Neural progenitor cell (in vitro differentiated cells): ENCODE data around the gene NR1D2. TPM values are rescaled to one million over a fixed set of nuclear protein-coding genes. Genes with fewer than 3 reads are reported as not detected.
"Not testable (repeated sequence)": the region's sequence is repeated elsewhere in the genome, so short reads cannot be mapped to it uniquely, and the experiment has no call there.

Source experiments
- DNase-seq: peaks from one replicate; pipeline ENCODE4 v3.0.0-alpha.2; 2016; ENCODE audit warnings: low spot score
- H2AFZ ChIP-seq: fragments of 200-600 bp; sonication (generic); replicated peaks from 2 replicates; pipeline ENCODE4 v1.6.1; 2016; ENCODE audit warnings: antibody characterized with exemption
- H3F3A ChIP-seq: fragments of 200-600 bp; sonication (generic); 2 replicates; pipeline ENCODE4 v1.6.1; 2016; ENCODE audit warnings: antibody characterized with exemption, low read depth
- H3K27ac ChIP-seq: fragments of 200-600 bp; sonication (generic); 2 replicates; pipeline ENCODE4 v1.5.1; 2016; ENCODE audit warnings: mild to moderate bottlenecking
- H3K27me3 ChIP-seq: fragments of 200-600 bp; sonication (generic); 2 replicates; pipeline ENCODE4 v1.6.1; 2016; ENCODE audit warnings: mild to moderate bottlenecking, moderate library complexity
- H3K36me3 ChIP-seq: fragments of 200-600 bp; sonication (generic); 2 replicates; pipeline ENCODE4 v1.5.1; 2016
- H3K4me1 ChIP-seq: fragments of 200-600 bp; sonication (generic); 2 replicates; pipeline ENCODE4 v1.6.1; 2016; ENCODE audit warnings: mixed run types
- H3K4me2 ChIP-seq: fragments of 200-600 bp; sonication (generic); 2 replicates; pipeline ENCODE4 v1.6.1; 2016
- H3K4me3 ChIP-seq: fragments of 200-600 bp; sonication (generic); 2 replicates; pipeline ENCODE4 v1.5.1; 2016
- H3K79me2 ChIP-seq: fragments of 200-600 bp; sonication (generic); 2 replicates; pipeline ENCODE4 v1.6.1; 2016; ENCODE audit warnings: low read depth
- H3K9ac ChIP-seq: fragments of 200-600 bp; sonication (generic); 2 replicates; pipeline ENCODE4 v1.6.1; 2016
- H3K9me3 ChIP-seq: fragments of 200-600 bp; sonication (generic); 2 replicates; pipeline ENCODE4 v1.5.1; 2016; ENCODE audit warnings: low read depth
- H4K20me1 ChIP-seq: fragments of 200-600 bp; sonication (generic); 2 replicates; pipeline ENCODE4 v1.6.1; 2016; ENCODE audit warnings: low read depth
- H3K27ac Mint-ChIP-seq: 3 replicates; pipeline ENCODE4 v1.8.0; 2021; ENCODE audit warnings: mixed read lengths
- H3K27me3 Mint-ChIP-seq: 2 replicates; pipeline ENCODE4 v1.8.0; 2022; ENCODE audit warnings: low read depth, mild to moderate bottlenecking, inconsistent platforms, moderate library complexity, mixed read lengths; ENCODE audit not compliant: insufficient read depth
- H3K36me3 Mint-ChIP-seq: 3 replicates; pipeline ENCODE4 v1.8.0; 2021; ENCODE audit warnings: mixed read lengths
- H3K4me1 Mint-ChIP-seq: 3 replicates; pipeline ENCODE4 v1.8.0; 2021; ENCODE audit warnings: mixed read lengths
- H3K4me3 Mint-ChIP-seq: 3 replicates; pipeline ENCODE4 v1.8.0; 2021; ENCODE audit warnings: mild to moderate bottlenecking, moderate library complexity, mixed read lengths
- H3K9me3 Mint-ChIP-seq: 3 replicates; pipeline ENCODE4 v1.8.0; 2020; ENCODE audit warnings: mixed read lengths
- EZH2 ChIP-seq: fragments of 200-600 bp; sonication (generic); IDR thresholded peaks from 2 replicates; pipeline ENCODE4 v1.6.1; 2017; ENCODE audit warnings: antibody characterized with exemption, mild to moderate bottlenecking, moderate library complexity
- EZH2phosphoT487 ChIP-seq: fragments of 200-600 bp; sonication (generic); IDR thresholded peaks from 2 replicates; pipeline ENCODE4 v1.6.1; 2017; ENCODE audit warnings: antibody characterized with exemption
- total RNA-seq: library from RNA; depleted of rRNA; stranded (reverse); fragments of >200 nt; gene quantifications from 2 replicates; pipeline ENCODE4 v1.2.3, GENCODE V29; 2015; ENCODE audit warnings: low replicate concordance
- TF ChIP-seq, protein P1 (sequence below): fragments of 200-600 bp; sonication (generic); IDR thresholded peaks from 2 replicates; pipeline ENCODE4 v1.5.1; 2017; ENCODE audit warnings: antibody characterized with exemption, mild to moderate bottlenecking

Gene NR1D2
- total RNA-seq, 1 donor from 2014 or later: 43.7 TPM

GRCh38 chr3:23909341-23909740 lies 35.7 kb upstream of the NR1D2 start:
- peaks cover 3% of the 10 kb centered on the region for H3K9me3 Mint-ChIP-seq
- H3K9ac ChIP-seq: no peak overlapping the region

DNA sequence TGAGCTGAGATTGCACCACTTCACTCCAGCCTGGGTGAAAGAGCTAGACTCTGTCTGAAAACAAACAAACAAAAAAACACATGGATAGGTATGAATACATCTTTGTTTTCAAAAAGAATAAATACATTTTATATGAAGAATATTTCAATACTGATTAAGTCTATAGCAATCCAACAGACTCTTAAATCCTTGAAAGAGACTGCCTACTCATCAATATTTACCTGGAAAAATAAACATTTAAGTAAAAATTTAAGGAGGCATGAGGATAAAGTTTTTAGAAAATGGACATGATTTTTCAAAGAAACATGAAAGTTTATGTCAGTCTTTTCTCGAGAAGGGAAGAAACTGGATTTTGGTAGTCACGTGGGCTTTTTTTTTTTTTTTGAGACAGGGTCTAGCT lies 33.7 kb upstream of the NR1D2 start:
- Mint-ChIP-seq H3K36me3 (peaks cover 21% of the 10 kb centered on the region), H3K9me3 (peaks cover 3% of the 10 kb centered on the region), H3K4me1 (peaks cover 17% of the 10 kb centered on the region), H3K27me3 (no peaks in the 10 kb centered on the region), H3K27ac (no peak overlapping the region), H3K4me3 (no peak overlapping the region)
- Histone ChIP-seq H3K9me3 (no peaks in the 10 kb centered on the region), H3K9ac (no peak overlapping the region), H3K79me2 (peaks cover 58% of the 10 kb centered on the region), H3K27ac (no peak overlapping the region), H3K36me3 (no peaks in the 10 kb centered on the region), H3K4me2 (no peak overlapping the region), H3K4me1 (peaks cover 15% of the 10 kb centered on the region), H3K27me3 (no peaks in the 10 kb centered on the region), H2AFZ (no peak overlapping the region), H3F3A (no peaks in the 10 kb centered on the region), H4K20me1 (peaks cover 10% of the 10 kb centered on the region), H3K4me3 (no peak overlapping the region)
- DNase-seq: no peak
- TF ChIP-seq, protein P1, sequence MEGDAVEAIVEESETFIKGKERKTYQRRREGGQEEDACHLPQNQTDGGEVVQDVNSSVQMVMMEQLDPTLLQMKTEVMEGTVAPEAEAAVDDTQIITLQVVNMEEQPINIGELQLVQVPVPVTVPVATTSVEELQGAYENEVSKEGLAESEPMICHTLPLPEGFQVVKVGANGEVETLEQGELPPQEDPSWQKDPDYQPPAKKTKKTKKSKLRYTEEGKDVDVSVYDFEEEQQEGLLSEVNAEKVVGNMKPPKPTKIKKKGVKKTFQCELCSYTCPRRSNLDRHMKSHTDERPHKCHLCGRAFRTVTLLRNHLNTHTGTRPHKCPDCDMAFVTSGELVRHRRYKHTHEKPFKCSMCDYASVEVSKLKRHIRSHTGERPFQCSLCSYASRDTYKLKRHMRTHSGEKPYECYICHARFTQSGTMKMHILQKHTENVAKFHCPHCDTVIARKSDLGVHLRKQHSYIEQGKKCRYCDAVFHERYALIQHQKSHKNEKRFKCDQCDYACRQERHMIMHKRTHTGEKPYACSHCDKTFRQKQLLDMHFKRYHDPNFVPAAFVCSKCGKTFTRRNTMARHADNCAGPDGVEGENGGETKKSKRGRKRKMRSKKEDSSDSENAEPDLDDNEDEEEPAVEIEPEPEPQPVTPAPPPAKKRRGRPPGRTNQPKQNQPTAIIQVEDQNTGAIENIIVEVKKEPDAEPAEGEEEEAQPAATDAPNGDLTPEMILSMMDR: no peak
- TF ChIP-seq EZH2: no peak
- TF ChIP-seq EZH2phosphoT487: no peak

More at GRCh38 chr3:23909341-23909740, 35.7 kb upstream of the NR1D2 start:
- H3K9me3 ChIP-seq: no peaks in the 10 kb centered on the region
- Mint-ChIP-seq H3K4me3 (no peak overlapping the region), H3K4me1 (peaks cover 5% of the 10 kb centered on the region), H3K36me3 (peaks cover 37% of the 10 kb centered on the region), H3K27ac (no peak overlapping the region), H3K27me3 (no peaks in the 10 kb centered on the region)
- no peaks in the 10 kb centered on the region for H3K27me3 ChIP-seq
- peaks cover 7% of the 10 kb centered on the region for H4K20me1 ChIP-seq
- no peaks in the 10 kb centered on the region for H3K4me1 ChIP-seq
- H3K4me3 ChIP-seq: no peak overlapping the region
- DNase-seq: no peak
- H3K4me2 ChIP-seq: no peak overlapping the region
- peaks cover 37% of the 10 kb centered on the region for H3K79me2 ChIP-seq
- H2AFZ ChIP-seq: no peak overlapping the region
- no peaks in the 10 kb centered on the region for H3K36me3 ChIP-seq
- TF ChIP-seq, protein P1: no peak
- TF ChIP-seq EZH2phosphoT487 (no peak), EZH2 (no peak)
- H3K27ac ChIP-seq: no peak overlapping the region
- H3F3A ChIP-seq: no peaks in the 10 kb centered on the region

DNA sequence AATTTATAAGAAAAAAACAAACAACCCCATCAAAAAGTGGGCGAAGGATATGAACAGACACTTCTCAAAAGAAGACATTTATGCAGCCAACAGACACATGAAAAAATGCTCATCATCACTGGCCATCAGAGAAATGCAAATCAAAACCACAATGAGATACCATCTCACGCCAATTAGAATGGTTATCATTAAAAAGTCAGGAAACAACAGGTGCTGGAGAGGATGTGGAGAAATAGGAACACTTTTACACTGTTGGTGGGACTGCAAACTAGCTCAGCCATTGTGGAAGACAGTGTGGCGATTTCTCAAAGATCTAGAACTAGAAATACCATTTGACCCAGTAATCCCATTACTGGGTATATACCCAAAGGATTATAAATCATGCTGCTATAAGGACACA lies 32.8 kb upstream of the NR1D2 start:
- H3K79me2 ChIP-seq: peaks cover 63% of the 10 kb centered on the region
- not testable (repeated sequence) for H2AFZ ChIP-seq, H3K36me3 ChIP-seq, H3K27ac Mint-ChIP-seq, H3K9me3 ChIP-seq, H3K9ac ChIP-seq, H3K27me3 ChIP-seq, DNase-seq, H3F3A ChIP-seq, H3K27me3 Mint-ChIP-seq, H3K4me2 ChIP-seq, H3K9me3 Mint-ChIP-seq, H3K4me3 ChIP-seq, H3K27ac ChIP-seq, H3K4me3 Mint-ChIP-seq
- peaks cover 17% of the 10 kb centered on the region for H3K4me1 Mint-ChIP-seq
- peaks cover 16% of the 10 kb centered on the region for H3K36me3 Mint-ChIP-seq
- H4K20me1 ChIP-seq: peaks cover 11% of the 10 kb centered on the region
- peaks cover 15% of the 10 kb centered on the region for H3K4me1 ChIP-seq

DNA sequence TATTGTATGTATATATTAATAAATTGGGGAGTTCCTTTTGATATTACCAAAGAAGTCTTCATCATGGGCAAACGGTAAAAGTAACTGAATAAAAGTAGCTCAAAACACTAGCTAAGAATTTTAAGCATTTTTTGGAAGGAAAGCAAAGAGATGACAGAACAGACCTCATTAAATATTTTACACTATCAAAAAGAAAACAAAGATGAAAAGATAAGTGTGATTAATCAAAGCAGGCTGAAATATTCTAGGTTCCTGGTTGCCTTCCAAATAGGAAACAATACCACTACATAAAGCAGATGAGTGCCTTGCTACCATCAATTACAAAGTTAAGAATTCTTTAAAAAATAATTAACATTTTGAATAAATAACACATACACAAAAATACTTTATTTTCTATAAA lies 31.9 kb upstream of the NR1D2 start:
- DNase-seq: no peak
- peaks cover 23% of the 10 kb centered on the region for H3K36me3 Mint-ChIP-seq
- Histone ChIP-seq H3K9ac (no peak overlapping the region), H3F3A (peaks cover 4% of the 10 kb centered on the region), H3K4me1 (peaks cover 15% of the 10 kb centered on the region), H2AFZ (no peak overlapping the region), H3K4me3 (no peak overlapping the region), H3K27me3 (no peaks in the 10 kb centered on the region), H3K36me3 (peaks cover 4% of the 10 kb centered on the region), H3K27ac (no peak overlapping the region), H3K9me3 (no peaks in the 10 kb centered on the region), H3K79me2 (peaks cover 72% of the 10 kb centered on the region), H4K20me1 (peaks cover 19% of the 10 kb centered on the region), H3K4me2 (no peak overlapping the region)
- no peak overlapping the region for H3K27ac Mint-ChIP-seq
- no peak overlapping the region for H3K4me3 Mint-ChIP-seq
- peaks cover 2% of the 10 kb centered on the region for H3K27me3 Mint-ChIP-seq
- TF ChIP-seq EZH2phosphoT487 (no peak), EZH2 (no peak)
- TF ChIP-seq, protein P1: no peak
- H3K9me3 Mint-ChIP-seq: peaks cover 3% of the 10 kb centered on the region
- peaks cover 24% of the 10 kb centered on the region for H3K4me1 Mint-ChIP-seq
